HG02759 (cell line): ENCODE measurements around the gene DNAJC1.

ENCODE experiments used
- ATAC-seq: cut with Tn5 transposase; IDR thresholded peaks from one replicate; pipeline ENCODE4 v1.9.1; 2021; ENCODE audit warnings: mild to moderate bottlenecking, moderate library complexity; ENCODE audit not compliant: unreplicated experiment

The DNAJC1 gene

DNA sequence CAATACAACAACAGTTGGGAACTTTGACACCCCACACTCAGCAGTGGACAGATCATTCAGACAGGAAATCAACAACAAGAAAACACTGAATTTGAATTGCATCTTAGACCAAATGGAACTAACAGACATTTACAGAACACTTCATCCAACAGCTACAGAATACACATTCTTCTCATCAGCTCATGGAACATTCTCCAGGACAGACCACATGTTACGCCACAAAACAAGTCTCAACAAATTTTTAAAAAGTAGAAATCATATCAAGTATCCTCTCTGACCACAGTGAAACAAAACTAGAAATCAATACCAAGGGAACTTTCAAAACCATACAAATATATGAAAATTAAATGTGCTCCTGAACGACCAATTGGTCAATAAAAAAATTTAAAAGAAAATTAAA is 212.3 kb downstream of the DNAJC1 start:
- ATAC-seq = no peak

GRCh38 chr10:21776883-21777282 is 226.6 kb downstream of the DNAJC1 start:
- no peak for ATAC-seq

- no peak for ATAC-seq
Observed at GRCh38 chr10:21771219-21771618, 232.3 kb downstream of the DNAJC1 start.

DNA sequence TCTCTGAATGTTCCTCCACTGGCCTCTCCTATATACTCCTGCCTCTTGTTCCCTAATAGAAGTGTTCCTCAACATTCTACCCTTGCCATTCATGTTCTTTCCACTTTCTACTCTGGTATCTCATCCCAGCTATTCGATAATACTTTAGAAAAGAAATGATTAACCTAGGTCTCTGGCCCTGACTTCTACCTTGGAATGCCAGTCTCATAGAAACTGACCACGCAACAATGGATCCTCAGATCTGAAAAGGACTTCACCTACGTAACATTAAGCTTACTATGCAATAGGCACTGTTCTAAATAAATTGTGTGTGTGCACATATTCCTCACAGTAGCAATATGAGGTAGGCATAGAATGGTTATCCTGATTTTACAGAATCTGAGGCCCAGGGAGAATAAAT is 234.5 kb downstream of the DNAJC1 start:
- ATAC-seq = no peak

DNA sequence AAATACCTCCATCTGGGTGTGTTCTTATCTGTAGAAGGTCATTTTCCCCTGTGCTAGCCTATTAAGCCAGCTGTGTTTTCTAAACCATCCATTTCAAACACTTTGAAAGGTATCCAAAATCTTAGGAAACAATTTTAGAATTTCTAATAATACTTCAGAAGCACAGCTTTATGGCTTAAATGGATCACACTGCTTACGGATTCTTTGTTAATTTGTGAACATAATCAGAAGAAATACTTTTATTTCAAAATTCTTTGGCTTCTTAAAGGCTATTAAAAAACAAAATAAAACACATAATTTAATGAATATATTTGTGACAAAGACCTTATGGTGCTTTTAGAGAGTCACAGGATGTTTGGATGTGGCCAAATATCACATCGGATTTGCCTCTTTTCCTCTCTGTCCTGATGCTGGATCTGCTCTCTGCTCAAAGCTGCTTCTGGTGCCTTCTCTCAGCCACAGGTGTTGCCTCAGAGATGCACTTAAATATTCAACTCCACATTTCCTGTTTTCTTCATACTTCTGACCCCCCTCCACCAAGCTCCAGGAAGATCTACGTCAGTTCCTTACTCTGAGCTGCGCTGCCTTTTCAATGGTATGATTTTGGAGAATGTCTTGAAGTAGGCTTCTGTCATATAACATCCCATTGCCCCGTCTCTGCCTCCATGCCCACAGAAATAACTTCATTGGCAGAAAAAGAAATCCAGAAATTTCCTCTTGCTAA is 238.9 kb downstream of the DNAJC1 start:
- ATAC-seq = no peak

DNA sequence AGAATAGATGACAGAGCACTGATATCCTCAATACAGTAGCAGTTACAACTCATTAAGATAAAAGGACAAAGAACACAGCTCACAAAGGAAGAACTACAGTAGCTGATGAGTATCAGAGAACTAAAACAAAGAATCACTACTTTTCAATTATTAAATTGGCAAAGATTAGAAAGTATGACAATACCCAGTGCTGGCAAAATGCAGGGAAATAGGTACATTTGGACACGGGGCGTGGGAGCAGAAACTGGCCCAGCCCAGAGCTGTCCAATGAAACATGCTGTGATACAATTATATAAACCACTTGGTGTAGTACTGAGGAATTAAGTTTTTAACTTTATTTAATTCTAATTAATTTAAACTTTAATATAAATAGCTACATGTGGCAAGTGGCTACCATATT is 243.2 kb downstream of the DNAJC1 start:
- no peak for ATAC-seq

DNA sequence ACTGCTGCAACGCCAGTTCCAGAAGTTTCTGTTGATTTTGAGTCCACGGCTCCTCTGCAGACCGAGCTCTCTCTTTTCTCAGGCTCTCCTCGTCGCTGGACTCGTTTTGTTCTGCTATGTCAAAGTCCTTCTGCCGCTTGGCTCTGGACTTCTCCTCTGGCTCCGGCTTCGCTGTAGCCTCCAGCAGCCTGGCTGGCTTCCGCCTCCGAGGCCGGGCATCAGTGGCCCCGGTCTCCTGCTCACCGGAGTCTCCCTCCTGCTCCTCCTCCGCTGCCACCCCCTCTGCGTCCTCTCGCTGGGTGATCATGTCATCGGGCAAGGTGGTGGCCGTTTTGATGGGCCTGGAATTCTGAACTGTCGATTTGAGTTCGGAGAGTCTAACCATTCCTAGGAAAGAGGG is 244.3 kb downstream of the DNAJC1 start:
- ATAC-seq = no peak

DNA sequence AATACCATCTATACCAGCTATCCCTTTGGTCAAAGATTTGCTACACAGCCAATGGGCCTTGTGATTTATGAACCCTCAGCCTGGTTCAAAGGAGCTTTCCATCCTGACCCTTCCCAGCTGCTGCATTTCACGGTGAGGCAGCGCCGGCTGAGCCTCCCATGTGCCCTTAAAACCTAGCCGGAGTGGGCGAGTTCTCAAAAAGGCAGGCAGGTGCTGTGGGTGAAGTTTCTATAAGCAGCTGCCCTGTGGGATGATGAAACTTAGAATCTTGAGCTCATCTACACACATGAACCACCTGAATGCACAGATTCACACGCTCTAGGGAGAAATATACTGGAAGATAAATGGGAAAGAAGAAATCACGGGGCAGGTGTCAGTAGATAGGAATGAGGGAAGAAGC is 244.8 kb downstream of the DNAJC1 start:
- no peak for ATAC-seq

GRCh38 chr10:21758239-21758638 is 245.3 kb downstream of the DNAJC1 start:
- ATAC-seq = no peak

DNA sequence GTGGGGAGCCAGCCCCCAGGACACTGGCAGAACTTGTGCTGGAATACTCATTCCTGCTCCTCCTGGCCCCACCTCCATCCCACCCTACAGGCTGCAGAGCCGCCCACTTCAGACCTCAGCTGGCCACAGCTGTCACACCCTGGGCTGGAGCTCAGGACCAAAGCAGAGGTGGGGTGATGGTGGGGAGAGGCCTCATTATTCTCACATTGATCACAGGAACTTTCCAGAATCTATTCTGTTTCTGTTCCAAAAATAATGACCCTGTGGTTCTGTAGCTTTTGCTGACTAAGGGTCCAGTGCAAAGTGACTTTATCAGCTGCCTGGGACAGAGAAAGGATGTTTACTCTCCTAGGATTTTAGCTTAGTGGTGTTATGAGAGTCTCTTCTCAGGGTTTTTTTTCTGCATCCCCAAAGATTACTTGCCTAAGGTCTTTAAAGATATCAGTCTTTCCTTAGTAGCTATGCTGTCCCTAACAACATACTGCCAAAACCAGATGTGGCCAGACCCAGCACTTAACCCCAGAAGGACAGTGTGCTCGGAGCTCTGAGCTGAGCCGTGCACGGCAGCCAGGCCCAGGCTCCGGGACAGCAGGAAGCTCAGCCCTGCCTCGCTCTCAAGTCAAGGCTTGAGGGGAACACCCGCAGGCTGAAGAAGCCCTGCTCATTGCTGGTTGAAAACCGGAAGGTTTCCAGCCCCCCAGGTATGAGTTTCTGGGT is 246.2 kb downstream of the DNAJC1 start:
- ATAC-seq = no peak

GRCh38 chr10:21756707-21757106 is 246.8 kb downstream of the DNAJC1 start:
- ATAC-seq = no peak

DNA sequence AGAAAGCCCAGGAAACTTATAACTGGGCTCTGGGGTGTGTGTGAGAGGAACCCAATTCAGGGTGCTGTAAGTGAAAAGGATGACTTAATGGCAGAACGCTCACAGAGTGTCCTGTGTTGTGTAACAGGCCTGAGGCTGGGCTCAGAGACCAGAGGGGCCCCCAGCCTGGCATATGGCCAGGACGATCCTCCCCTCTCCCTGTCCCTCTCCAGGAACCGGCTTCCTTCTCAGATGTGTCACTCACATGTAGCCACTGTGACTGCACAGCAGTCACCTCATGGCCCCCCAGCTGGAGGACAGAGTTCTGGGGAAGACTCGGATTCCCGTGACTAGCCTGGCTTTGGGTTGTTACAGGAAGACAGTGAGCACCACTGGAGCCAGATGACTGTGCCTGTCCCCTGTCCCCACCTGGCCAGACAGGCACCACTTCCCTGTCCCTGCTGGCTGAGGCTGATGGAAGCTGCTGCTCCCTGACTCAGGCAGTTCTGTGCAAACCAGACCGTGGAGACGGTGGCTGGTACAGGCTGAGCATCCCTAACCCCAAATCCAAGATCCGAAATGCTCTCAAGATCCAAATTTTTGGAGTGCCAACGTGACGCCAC is 249.0 kb downstream of the DNAJC1 start:
- no peak for ATAC-seq

GRCh38 chr10:21753497-21754270 is 249.8 kb downstream of the DNAJC1 start:
- no peak for ATAC-seq

GRCh38 chr10:21751341-21752310 is 251.9 kb downstream of the DNAJC1 start:
- ATAC-seq = no peak

DNA sequence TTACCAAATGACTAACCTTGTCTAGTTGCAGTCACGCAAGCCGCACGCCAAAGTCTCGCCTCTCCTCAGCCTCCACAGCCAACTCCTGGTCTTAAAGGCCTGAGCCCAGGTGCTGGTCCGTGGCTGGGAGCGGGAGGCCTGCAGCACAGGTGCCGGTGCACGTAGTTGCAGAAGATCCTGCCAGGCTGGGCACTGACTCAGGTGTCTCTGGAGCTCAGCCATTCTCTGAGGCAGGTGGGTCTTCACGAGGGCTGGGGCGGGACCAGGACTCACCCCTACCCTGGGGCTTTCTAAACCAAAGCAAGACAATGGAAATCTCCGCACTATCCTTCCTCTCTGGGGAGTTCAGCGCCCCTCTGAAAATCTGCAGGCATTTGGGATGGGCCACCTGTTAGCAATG is 253.1 kb downstream of the DNAJC1 start:
- ATAC-seq = no peak

- no peak for ATAC-seq
Observed at GRCh38 chr10:21749788-21750187, 253.7 kb downstream of the DNAJC1 start.

DNA sequence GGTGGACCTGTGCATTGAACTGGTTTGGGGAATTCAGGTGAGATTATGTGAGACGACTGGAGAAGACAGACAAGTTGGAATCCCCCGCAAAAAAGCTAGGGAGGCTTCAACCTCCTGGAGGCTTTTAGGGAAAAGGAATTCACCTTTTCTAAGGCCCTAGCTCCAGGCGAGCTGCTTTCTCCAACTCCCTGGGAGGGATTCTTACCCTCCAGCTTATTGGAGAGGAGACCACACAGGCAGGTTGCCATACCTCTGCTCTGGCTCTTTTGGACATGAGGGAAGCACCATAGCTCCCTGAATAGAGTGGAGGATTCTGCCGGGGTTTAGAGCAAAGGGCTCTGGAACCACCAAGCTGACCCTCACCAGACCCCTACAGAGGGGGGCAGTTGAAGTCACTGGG is 255.7 kb downstream of the DNAJC1 start:
- ATAC-seq = no peak

DNA sequence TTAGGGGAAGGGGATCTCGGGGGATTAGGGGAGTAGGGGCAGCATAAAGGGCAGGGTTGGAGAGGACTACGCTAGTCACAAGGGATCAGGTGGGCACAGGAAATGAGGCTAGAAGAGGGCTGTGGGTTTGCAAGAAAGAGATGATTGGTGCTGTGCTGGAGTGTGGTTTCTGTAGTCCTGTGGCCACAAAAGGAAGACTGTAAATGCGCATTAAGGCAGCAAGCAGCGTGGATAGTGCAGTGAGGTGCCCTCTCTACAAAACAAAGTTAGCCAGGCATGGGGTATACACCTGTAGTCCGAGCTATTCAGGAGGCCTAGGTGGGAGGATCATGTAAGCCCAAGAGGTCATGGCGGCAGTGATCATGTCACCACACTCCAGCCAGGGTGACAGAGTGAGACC is 257.4 kb downstream of the DNAJC1 start:
- no peak for ATAC-seq

GRCh38 chr10:21744223-21744622 is 259.3 kb downstream of the DNAJC1 start:
- ATAC-seq = no peak

- ATAC-seq = no peak
Observed at GRCh38 chr10:21742740-21743412, 260.7 kb downstream of the DNAJC1 start.
